Measurements from ENCODE around the gene IDUA. TPM values are rescaled to one million over a fixed set of nuclear protein-coding genes. Genes with fewer than 3 reads are reported as not detected.

IDUA gene
- polyA plus RNA-seq, 1 donor (not counting 4 experiments of a cell fraction or from before 2014, with no cell fraction given), result 1.2 TPM

- Histone ChIP-seq H3K9me3 (ENCODE audit: control insufficient read depth, low read depth, low read length) (no peaks in the 10 kb centered on the region), H4K20me1 (ENCODE audit: control insufficient read depth, extremely low read depth, insufficient read depth, low read length) (peaks cover 9% of the 10 kb centered on the region), H3K36me3 (ENCODE audit: control insufficient read depth in 2 of 2, extremely low read depth in 1 of 2, insufficient read depth in 2 of 2, low read length in 2 of 2) (peaks cover 4 to 19% of the 10 kb centered on the region in 2 experiments), H3K27me3 (ENCODE audit: control insufficient read depth, extremely low read depth, insufficient read depth, low read length) (no peaks in the 10 kb centered on the region), H3K9ac (ENCODE audit: control insufficient read depth, extremely low read depth, insufficient read depth, low read length) (no peak overlapping the region), H2AFZ (ENCODE audit: control insufficient read depth, low read length) (no peak overlapping the region), H3K27ac (ENCODE audit: control insufficient read depth, insufficient read depth, low read length) (no peak overlapping the region), H3K79me2 (ENCODE audit: control insufficient read depth, insufficient read depth, low read length) (no peaks in the 10 kb centered on the region), H3K4me3 (ENCODE audit: control insufficient read depth in 2 of 3, extremely low read depth in 1 of 3, insufficient read depth in 2 of 3, low read depth in 1 of 3, low read length in 3 of 3) (no peak overlapping the region), H3K4me2 (ENCODE audit: control insufficient read depth, extremely low read depth, insufficient read depth, low read depth, low read length) (no peak overlapping the region), H3K4me1 (ENCODE audit: control insufficient read depth, extremely low read depth, insufficient read depth, low read length) (peaks cover 10% of the 10 kb centered on the region), H3K9me1 (ENCODE audit: control insufficient read depth, extremely low read depth, insufficient read depth, low read length) (peaks cover 3% of the 10 kb centered on the region)
- TF ChIP-seq EZH2 (IDR thresholded peaks at IDR 0.05; ENCODE audit: low read length) (no peak), CTCF (optimal IDR thresholded peaks at IDR 0.05 in 1 of 3, IDR thresholded peaks at IDR 0.05 in 1 of 3, conservative IDR thresholded peaks at IDR 0.05 in 1 of 3; ENCODE audit: extremely low read depth in 1 of 3, insufficient read depth in 2 of 3, low read length in 3 of 3) (no peak)
- dilution Hi-C loops (cut with MboI; ENCODE audit: extremely low pct_ligation_motif_present, low sequenced_read_pairs), result no loop called here
- DNase-seq (ENCODE audit: low read depth, low spot score) (no peak), FAIRE-seq (no peak)
Measured at GRCh38 chr4:965766-966134, 21.1 kb upstream of the IDUA start.

GRCh38 chr4:966266-967112, 20.4 kb upstream of the IDUA start:
- no peak for TF ChIP-seq CTCF (optimal IDR thresholded peaks at IDR 0.05 in 1 of 3, IDR thresholded peaks at IDR 0.05 in 1 of 3, conservative IDR thresholded peaks at IDR 0.05 in 1 of 3; ENCODE audit: extremely low read depth in 1 of 3, insufficient read depth in 2 of 3, low read length in 3 of 3)
- TF ChIP-seq EZH2 (IDR thresholded peaks at IDR 0.05; ENCODE audit: low read length), result no peak
- H3K4me3 ChIP-seq (ENCODE audit: control insufficient read depth in 2 of 3, extremely low read depth in 1 of 3, insufficient read depth in 2 of 3, low read depth in 1 of 3, low read length in 3 of 3), result no peak overlapping the region
- H3K36me3 ChIP-seq (ENCODE audit: control insufficient read depth in 2 of 2, extremely low read depth in 1 of 2, insufficient read depth in 2 of 2, low read length in 2 of 2), result peaks cover 4 to 19% of the 10 kb centered on the region in 2 experiments
- DNase-seq (ENCODE audit: low read depth, low spot score) (no peak), FAIRE-seq (no peak)
- H3K4me1 ChIP-seq (ENCODE audit: control insufficient read depth, extremely low read depth, insufficient read depth, low read length), result peaks cover 17% of the 10 kb centered on the region
- H3K27me3 ChIP-seq (ENCODE audit: control insufficient read depth, extremely low read depth, insufficient read depth, low read length), result no peaks in the 10 kb centered on the region
- no peak overlapping the region for H3K9ac ChIP-seq (ENCODE audit: control insufficient read depth, extremely low read depth, insufficient read depth, low read length)
- H3K9me1 ChIP-seq (ENCODE audit: control insufficient read depth, extremely low read depth, insufficient read depth, low read length), result peaks cover 3% of the 10 kb centered on the region
- dilution Hi-C loops (cut with MboI; ENCODE audit: extremely low pct_ligation_motif_present, low sequenced_read_pairs), result no loop called here
- no peaks in the 10 kb centered on the region for H3K79me2 ChIP-seq (ENCODE audit: control insufficient read depth, insufficient read depth, low read length)
- H2AFZ ChIP-seq (ENCODE audit: control insufficient read depth, low read length), result no peak overlapping the region
- no peak overlapping the region for H3K4me2 ChIP-seq (ENCODE audit: control insufficient read depth, extremely low read depth, insufficient read depth, low read depth, low read length)
- H3K27ac ChIP-seq (ENCODE audit: control insufficient read depth, insufficient read depth, low read length), result no peak overlapping the region
- no peaks in the 10 kb centered on the region for H3K9me3 ChIP-seq (ENCODE audit: control insufficient read depth, low read depth, low read length)
- H4K20me1 ChIP-seq (ENCODE audit: control insufficient read depth, extremely low read depth, insufficient read depth, low read length), result peaks cover 9% of the 10 kb centered on the region
